ENCODE results near the gene FOXA3. TPM values are rescaled to one million over a fixed set of nuclear protein-coding genes. Genes with fewer than 3 reads are reported as not detected.

Gene FOXA3
- polyA plus RNA-seq, 1 donor (not counting 4 experiments of a cell fraction or from before 2014, with no cell fraction given): not detected

GRCh38 chr19:45917421-45918091, 53.4 kb downstream of the FOXA3 start:
- dilution Hi-C loops (cut with MboI; ENCODE audit: extremely low pct_ligation_motif_present, low sequenced_read_pairs): no loop called here
- Histone ChIP-seq H3K9me3 (ENCODE audit: control insufficient read depth, low read depth, low read length) (no peaks in the 10 kb centered on the region), H3K27ac (ENCODE audit: control insufficient read depth, insufficient read depth, low read length) (no peak overlapping the region), H3K27me3 (ENCODE audit: control insufficient read depth, extremely low read depth, insufficient read depth, low read length) (peaks cover 12% of the 10 kb centered on the region), H3K9ac (ENCODE audit: control insufficient read depth, extremely low read depth, insufficient read depth, low read length) (no peak overlapping the region), H2AFZ (ENCODE audit: control insufficient read depth, low read length) (no peak overlapping the region), H3K4me3 (ENCODE audit: control insufficient read depth in 2 of 3, extremely low read depth in 1 of 3, insufficient read depth in 2 of 3, low read depth in 1 of 3, low read length in 3 of 3) (no peak overlapping the region), H3K4me2 (ENCODE audit: control insufficient read depth, extremely low read depth, insufficient read depth, low read depth, low read length) (no peak overlapping the region), H4K20me1 (ENCODE audit: control insufficient read depth, extremely low read depth, insufficient read depth, low read length) (no peaks in the 10 kb centered on the region), H3K9me1 (ENCODE audit: control insufficient read depth, extremely low read depth, insufficient read depth, low read length) (no peaks in the 10 kb centered on the region), H3K79me2 (ENCODE audit: control insufficient read depth, insufficient read depth, low read length) (no peaks in the 10 kb centered on the region), H3K36me3 (ENCODE audit: control insufficient read depth in 2 of 2, extremely low read depth in 1 of 2, insufficient read depth in 2 of 2, low read length in 2 of 2) (no peaks in the 10 kb centered on the region), H3K4me1 (ENCODE audit: control insufficient read depth, extremely low read depth, insufficient read depth, low read length) (no peaks in the 10 kb centered on the region)
- no peak for DNase-seq (ENCODE audit: low read depth, low spot score)
- FAIRE-seq: no peak
- no peak for TF ChIP-seq CTCF (optimal IDR thresholded peaks at IDR 0.05 in 1 of 3, IDR thresholded peaks at IDR 0.05 in 1 of 3, conservative IDR thresholded peaks at IDR 0.05 in 1 of 3; ENCODE audit: extremely low read depth in 1 of 3, insufficient read depth in 2 of 3, low read length in 3 of 3)
- TF ChIP-seq EZH2 (IDR thresholded peaks at IDR 0.05; ENCODE audit: low read length): no peak

- TF ChIP-seq CTCF (optimal IDR thresholded peaks at IDR 0.05 in 1 of 3, IDR thresholded peaks at IDR 0.05 in 1 of 3, conservative IDR thresholded peaks at IDR 0.05 in 1 of 3; ENCODE audit: extremely low read depth in 1 of 3, insufficient read depth in 2 of 3, low read length in 3 of 3): no peak
- no peaks in the 10 kb centered on the region for H3K36me3 ChIP-seq (ENCODE audit: control insufficient read depth in 2 of 2, extremely low read depth in 1 of 2, insufficient read depth in 2 of 2, low read length in 2 of 2)
- H3K9ac ChIP-seq (ENCODE audit: control insufficient read depth, extremely low read depth, insufficient read depth, low read length): no peak overlapping the region
- peaks cover 12% of the 10 kb centered on the region for H3K27me3 ChIP-seq (ENCODE audit: control insufficient read depth, extremely low read depth, insufficient read depth, low read length)
- H3K27ac ChIP-seq (ENCODE audit: control insufficient read depth, insufficient read depth, low read length): no peak overlapping the region
- H2AFZ ChIP-seq (ENCODE audit: control insufficient read depth, low read length): no peak overlapping the region
- H3K9me3 ChIP-seq (ENCODE audit: control insufficient read depth, low read depth, low read length): no peaks in the 10 kb centered on the region
- dilution Hi-C loops (cut with MboI; ENCODE audit: extremely low pct_ligation_motif_present, low sequenced_read_pairs): no loop called here
- no peak overlapping the region for H3K4me3 ChIP-seq (ENCODE audit: control insufficient read depth in 2 of 3, extremely low read depth in 1 of 3, insufficient read depth in 2 of 3, low read depth in 1 of 3, low read length in 3 of 3)
- no peaks in the 10 kb centered on the region for H3K79me2 ChIP-seq (ENCODE audit: control insufficient read depth, insufficient read depth, low read length)
- no peaks in the 10 kb centered on the region for H3K4me1 ChIP-seq (ENCODE audit: control insufficient read depth, extremely low read depth, insufficient read depth, low read length)
- no peaks in the 10 kb centered on the region for H3K9me1 ChIP-seq (ENCODE audit: control insufficient read depth, extremely low read depth, insufficient read depth, low read length)
- FAIRE-seq: no peak
- no peaks in the 10 kb centered on the region for H4K20me1 ChIP-seq (ENCODE audit: control insufficient read depth, extremely low read depth, insufficient read depth, low read length)
- no peak for DNase-seq (ENCODE audit: low read depth, low spot score)
- no peak overlapping the region for H3K4me2 ChIP-seq (ENCODE audit: control insufficient read depth, extremely low read depth, insufficient read depth, low read depth, low read length)
Observed at GRCh38 chr19:45918721-45919120, 54.6 kb downstream of the FOXA3 start.

Measured in keratinocyte (primary cell).